ENCODE results near the gene RELN. TPM values are rescaled to one million over a fixed set of nuclear protein-coding genes. Genes with fewer than 3 reads are reported as not detected.
A peak's percentile ranks its signal among the peaks of the same experiment; 100 is the strongest.

RELN gene
- total and polyA plus RNA-seq, 2 of the 13 experiments (the other 11 are each of a cell fraction or from before 2014, with no cell fraction given), result 315 to 332 TPM

GRCh38 chr7:103487419-103487818 lies 502.0 kb downstream of the RELN start (continued):
- TF ChIP-seq FOXA1 (IDR thresholded peaks at IDR 0.05) (peak; percentile 72), FOXA1 (CRISPR knock-in tag; IDR thresholded peaks at IDR 0.05) (no peak), ASH2L (IDR thresholded peaks at IDR 0.05; ENCODE audit: insufficient read length, low read depth, low read length) (no peak), NR2F6 (IDR thresholded peaks at IDR 0.05) (peak; percentile 58), NR2F6 (CRISPR knock-in tag; IDR thresholded peaks at IDR 0.05) (no peak), PPARG (CRISPR knock-in tag; conservative IDR thresholded peaks at IDR 0.05) (0 out of 2 replicates have a peak, but pooled peaks have one; percentile 38), HDAC2 (CRISPR knock-in tag; IDR thresholded peaks at IDR 0.05) (peak; percentile 48; the same call in 1 of the 2 replicates), TEAD3 (CRISPR knock-in tag; optimal IDR thresholded peaks at IDR 0.05; ENCODE audit: borderline replicate concordance) (peak; percentile 22), HNF4A (CRISPR knock-in tag; IDR thresholded peaks at IDR 0.05) (peak; percentile 12; the same call in 1 of the 2 replicates), ZNF543 (CRISPR knock-in tag; IDR thresholded peaks at IDR 0.05) (no peak), ARID5B (CRISPR knock-in tag; IDR thresholded peaks at IDR 0.05) (0 out of 2 replicates have a peak, but pooled peaks have one; percentile 33), ZNF616 (CRISPR knock-in tag; IDR thresholded peaks at IDR 0.05; ENCODE audit: low read depth) (no peak), NR2F2 (IDR thresholded peaks at IDR 0.05; ENCODE audit: borderline replicate concordance, low read depth) (peak; percentile 79), FOXA3 (CRISPR knock-in tag; IDR thresholded peaks at IDR 0.05) (peak; percentile 84), RELA (CRISPR knock-in tag; IDR thresholded peaks at IDR 0.05) (no peak), NR2F1 (CRISPR knock-in tag; IDR thresholded peaks at IDR 0.05) (0 out of 4 replicates have a peak, but pooled peaks of 1 of the 2 experiments have one; percentile 47), AHDC1 (CRISPR knock-in tag; IDR thresholded peaks at IDR 0.05; ENCODE audit: borderline replicate concordance) (peak; percentile 55; the same call in 1 of the 2 replicates), ZSCAN12 (CRISPR knock-in tag; IDR thresholded peaks at IDR 0.05) (no peak)
- TF ChIP-seq, protein P1, sequence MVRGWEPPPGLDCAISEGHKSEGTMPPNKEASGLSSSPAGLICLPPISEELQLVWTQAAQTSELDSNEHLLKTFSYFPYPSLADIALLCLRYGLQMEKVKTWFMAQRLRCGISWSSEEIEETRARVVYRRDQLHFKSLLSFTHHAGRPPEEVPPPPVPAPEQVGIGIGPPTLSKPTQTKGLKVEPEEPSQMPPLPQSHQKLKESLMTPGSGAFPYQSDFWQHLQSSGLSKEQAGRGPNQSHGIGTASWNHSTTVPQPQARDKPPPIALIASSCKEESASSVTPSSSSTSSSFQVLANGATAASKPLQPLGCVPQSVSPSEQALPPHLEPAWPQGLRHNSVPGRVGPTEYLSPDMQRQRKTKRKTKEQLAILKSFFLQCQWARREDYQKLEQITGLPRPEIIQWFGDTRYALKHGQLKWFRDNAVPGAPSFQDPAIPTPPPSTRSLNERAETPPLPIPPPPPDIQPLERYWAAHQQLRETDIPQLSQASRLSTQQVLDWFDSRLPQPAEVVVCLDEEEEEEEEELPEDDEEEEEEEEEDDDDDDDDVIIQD (CRISPR knock-in tag; IDR thresholded peaks at IDR 0.05; ENCODE audit: low read depth), result peak; percentile 26; the same call in 1 of the 2 replicates
- TF ChIP-seq, protein P2, sequence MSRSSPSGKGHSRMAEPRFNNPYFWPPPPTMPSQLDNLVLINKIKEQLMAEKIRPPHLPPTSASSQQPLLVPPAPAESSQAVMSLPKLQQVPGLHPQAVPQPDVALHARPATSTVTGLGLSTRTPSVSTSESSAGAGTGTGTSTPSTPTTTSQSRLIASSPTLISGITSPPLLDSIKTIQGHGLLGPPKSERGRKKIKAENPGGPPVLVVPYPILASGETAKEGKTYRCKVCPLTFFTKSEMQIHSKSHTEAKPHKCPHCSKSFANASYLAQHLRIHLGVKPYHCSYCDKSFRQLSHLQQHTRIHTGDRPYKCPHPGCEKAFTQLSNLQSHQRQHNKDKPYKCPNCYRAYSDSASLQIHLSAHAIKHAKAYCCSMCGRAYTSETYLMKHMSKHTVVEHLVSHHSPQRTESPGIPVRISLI (CRISPR knock-in tag; IDR thresholded peaks at IDR 0.05; ENCODE audit: borderline replicate concordance), result peak; percentile 88
